ENCODE measurements around the gene SMG7.

SMG7 gene

GRCh38 chr1:183567584-183567983 is 95.3 kb downstream of the SMG7 start:
- no peak for DNase-seq

- no peak for DNase-seq
These were observed 96.1 kb downstream of the SMG7 start for GRCh38 chr1:183568176-183569021.

GRCh38 chr1:183569141-183569540 is 96.8 kb downstream of the SMG7 start:
- peak; percentile 33 for DNase-seq

GRCh38 chr1:183569801-183570200 is 97.5 kb downstream of the SMG7 start:
- DNase-seq: no peak

GRCh38 chr1:183570451-183570850 is 98.2 kb downstream of the SMG7 start:
- DNase-seq: no peak

GRCh38 chr1:183571678-183572268 is 99.5 kb downstream of the SMG7 start:
- DNase-seq: no peak

GRCh38 chr1:183572721-183573120 is 100.4 kb downstream of the SMG7 start:
- DNase-seq: no peak

GRCh38 chr1:183575606-183576005 is 103.3 kb downstream of the SMG7 start:
- no peak for DNase-seq

GRCh38 chr1:183576537-183576936 is 104.2 kb downstream of the SMG7 start:
- no peak for DNase-seq

GRCh38 chr1:183577897-183578465 is 105.7 kb downstream of the SMG7 start:
- no peak for DNase-seq

GRCh38 chr1:183578856-183579255 is 106.6 kb downstream of the SMG7 start:
- DNase-seq: no peak

- DNase-seq: peak; percentile 26
These were observed 108.0 kb downstream of the SMG7 start for GRCh38 chr1:183580281-183580682.

GRCh38 chr1:183582021-183582713 is 109.9 kb downstream of the SMG7 start:
- no peak for DNase-seq

- no peak for DNase-seq
These were observed 111.2 kb downstream of the SMG7 start for GRCh38 chr1:183583466-183583865.

GRCh38 chr1:183584147-183584546 is 111.8 kb downstream of the SMG7 start:
- DNase-seq: no peak

- no peak for DNase-seq
These were observed 112.7 kb downstream of the SMG7 start for GRCh38 chr1:183585038-183585437.

- DNase-seq: no peak
These were observed 114.2 kb downstream of the SMG7 start for GRCh38 chr1:183586455-183586854.

- DNase-seq: no peak
These were observed 114.6 kb downstream of the SMG7 start for GRCh38 chr1:183586926-183587325.

- peak; percentile 16 for DNase-seq
These were observed 116.5 kb downstream of the SMG7 start for GRCh38 chr1:183588827-183589226.

GRCh38 chr1:183589384-183589783 is 117.1 kb downstream of the SMG7 start:
- no peak for DNase-seq

GRCh38 chr1:183589874-183590243 is 117.6 kb downstream of the SMG7 start:
- peak; percentile 16 for DNase-seq

- peak; percentile 91 for DNase-seq
These were observed 118.2 kb downstream of the SMG7 start, which contains the start of gene NCF2 for GRCh38 chr1:183590244-183591191. TSS of gene NCF2 (minus strand) at chr1:183590459. CDS start at chr1:183590329, 130 bp downstream.

All from activated CD4-positive, alpha-beta T cell treated with anti-CD3 and anti-CD28 coated beads, Interleukin-10, Interleukin-2, amounts not matched to agents 100 ng/mL and 50 ng/mL, durations not matched to agents 16 hours and 8 hours (primary cell).